Hepatic stellate cell (primary cell): ENCODE measurements around the gene TIFAB.

Experiments used
- DNase-seq: peaks from one replicate; pipeline ENCODE4 v3.0.0; 2011; ENCODE audit warnings: low spot score

Gene TIFAB

GRCh38 chr5:135442431-135443160, 9.6 kb downstream of the TIFAB start:
- DNase-seq: no peak

GRCh38 chr5:135441919-135442318, 10.2 kb downstream of the TIFAB start:
- no peak for DNase-seq

GRCh38 chr5:135441350-135441831, 10.8 kb downstream of the TIFAB start:
- DNase-seq: no peak

GRCh38 chr5:135440916-135441315, 11.2 kb downstream of the TIFAB start:
- DNase-seq: no peak

GRCh38 chr5:135439231-135440205, 12.6 kb downstream of the TIFAB start:
- DNase-seq: no peak

GRCh38 chr5:135438636-135439221, 13.4 kb downstream of the TIFAB start:
- no peak for DNase-seq

- DNase-seq: no peak
Observed at GRCh38 chr5:135437796-135438560, 14.2 kb downstream of the TIFAB start.

GRCh38 chr5:135437422-135437795, 14.7 kb downstream of the TIFAB start:
- no peak for DNase-seq

GRCh38 chr5:135436951-135437418, 15.2 kb downstream of the TIFAB start:
- no peak for DNase-seq

GRCh38 chr5:135435467-135436330, 16.5 kb downstream of the TIFAB start:
- no peak for DNase-seq

- DNase-seq: no peak
Observed at GRCh38 chr5:135434591-135435466, 17.3 kb downstream of the TIFAB start.

GRCh38 chr5:135433681-135434426, 18.3 kb downstream of the TIFAB start:
- no peak for DNase-seq

GRCh38 chr5:135432113-135432512, 20.0 kb downstream of the TIFAB start:
- no peak for DNase-seq

GRCh38 chr5:135430135-135430437, 22.1 kb downstream of the TIFAB start:
- DNase-seq: no peak

- DNase-seq: no peak
Observed at GRCh38 chr5:135429301-135430134, 22.6 kb downstream of the TIFAB start.

GRCh38 chr5:135428586-135428985, 23.6 kb downstream of the TIFAB start:
- no peak for DNase-seq

- peak; percentile 51 for DNase-seq
Observed at GRCh38 chr5:135426102-135427082, 25.8 kb downstream of the TIFAB start.
